Ovary (tissue), 9 donors: ENCODE measurements around the gene GRK4. TPM values are rescaled to one million over a fixed set of nuclear protein-coding genes. Genes with fewer than 3 reads are reported as not detected.

Experiments used
- DNase-seq, 5 donors: peaks; one replicate each; pipeline ENCODE4 v3.0.0-alpha.2; 2019 to 2020
- H3K27ac ChIP-seq, 2 donors: fragments of 200-600 bp; one replicate each; pipeline versions ENCODE4 v1.5.1 to v1.8.0; 2019 to 2022
- H3K27me3 ChIP-seq: fragments of 200-600 bp; one replicate; pipeline ENCODE4 v1.8.0; 2022
- H3K36me3 ChIP-seq: fragments of 200-600 bp; sonication (generic); one replicate; pipeline ENCODE4 v1.5.1; 2019
- H3K4me1 ChIP-seq: one replicate; pipeline ENCODE4 v1.8.1; 2013; ENCODE audit warnings: mild to moderate bottlenecking, moderate library complexity; ENCODE audit not compliant: insufficient read depth
- H3K4me3 ChIP-seq: fragments of 200-600 bp; sonication (generic); one replicate; pipeline ENCODE4 v1.5.1; 2017
- H3K9me3 ChIP-seq, 2 donors: fragments of 200-600 bp in 1 of 2; sonication (generic) in 1 of 2; one replicate each; pipeline versions ENCODE4 v1.5.1 to v1.8.1; 2013 to 2019; ENCODE audit warnings: mild to moderate bottlenecking in 1 of 2, moderate library complexity in 1 of 2
- CTCF ChIP-seq, 3 donors: fragments of 450-650 bp in 2 of 3; fragments of 200-600 bp in 1 of 3; IDR thresholded peaks; one replicate each; pipeline versions ENCODE4 v1.5.1 to v1.8.0; 2016 to 2022; ENCODE audit warnings: antibody characterized with exemption in 3 of 3, mild to moderate bottlenecking in 1 of 3
- EP300 ChIP-seq: sonication (generic); formaldehyde crosslinking; IDR thresholded peaks from one replicate; pipeline ENCODE4 v1.6.1; 2017; ENCODE audit warnings: antibody characterized with exemption
- POLR2A ChIP-seq: fragments of 450-650 bp; IDR thresholded peaks from one replicate; pipeline ENCODE4 v1.6.1; 2017; ENCODE audit warnings: antibody characterized with exemption, mild to moderate bottlenecking, moderate library complexity
- WGBS, 3 donors: extraction: QIAGEN DNeasy Blood & Tissue Kit in 1 of 3; methylation state at CpG; one replicate each; pipeline versions ENCODE4 v1.1.5 to v1.1.7; 2013 to 2017; 5-methylcytosine and 5-hydroxymethylcytosine counted together
- intact Hi-C, 4 donors: fragments of 100-400 bp; cut with DNase I; formaldehyde crosslinking; loops; one replicate each; pipeline versions ENCODE4 v1.11.0 to v1.15.1; 2022 to 2023
- polyA plus RNA-seq, 2 donors: library from polyadenylated mRNA; stranded (reverse); fragments of 200-250 nt in 1 of 2; fragments of 350-450 nt in 1 of 2; fragmentation: Illumina TruSeq in 1 of 2; extraction: RNeasy Lipid Tissue Mini Kit (QIAGEN cat#74804) in 1 of 2; gene quantifications; one replicate each; pipeline ENCODE4 v1.2.3, GENCODE V29; 2013 to 2014
- total RNA-seq, 7 donors: library from RNA; depleted of rRNA in 2 of 7; stranded (reverse); fragments of >200 nt in 2 of 7; fragmentation: NEBNext Ultra II Directional in 3 of 7; extraction: Animal tissue kit (Norgen Biotek cat#: 25700) in 3 of 7; gene quantifications; one replicate each; pipeline versions ENCODE4 v1.1.0 to v1.2.4, GENCODE V29; 2016 to 2023
- donor health status: DM: no; HTN: no; CAD: no; lungs with moderate emphysema.
- donor health status: DM: no; HTN: no; CAD: no.
- donor health status: Bipolar disorder and iron deficiency.
- donor health status: DM: yes; HTN: yes; CAD: no.
- donor health status: DM: no; HTN: no; CAD: no.
- donor health status: DM: yes; HTN: yes; CAD: no.

The GRK4 gene
- total and polyA plus RNA-seq, 9 donors: 3.3 to 17.6 (median 6.9) TPM

- Histone ChIP-seq H3K4me3 (no peak overlapping the region), H3K36me3 (no peaks in the 10 kb centered on the region), H3K4me1 (no peaks in the 10 kb centered on the region), H3K27me3 (no peaks in the 10 kb centered on the region), H3K27ac (no peak overlapping the region), H3K9me3 (no peaks in the 10 kb centered on the region)
- intact Hi-C loops: no loop called here
- 80 to 89% (median 89%) methylated on average over 6 of the region's 6 CpGs for WGBS, 3 donors
- no peak for DNase-seq
- TF ChIP-seq POLR2A (no peak), EP300 (no peak), CTCF (IDR thresholded peaks at IDR 0.05) (no peak)
Measured at GRCh38 chr4:3066836-3067400, 103.5 kb downstream of the GRK4 start.

GRCh38 chr4:3067473-3068001 lies 104.2 kb downstream of the GRK4 start:
- no peak for TF ChIP-seq EP300
- no peak for TF ChIP-seq POLR2A
- TF ChIP-seq CTCF (IDR thresholded peaks at IDR 0.05): no peak
- Histone ChIP-seq H3K4me1 (no peaks in the 10 kb centered on the region), H3K27ac (no peak overlapping the region), H3K9me3 (no peaks in the 10 kb centered on the region), H3K36me3 (no peaks in the 10 kb centered on the region), H3K27me3 (no peaks in the 10 kb centered on the region), H3K4me3 (no peak overlapping the region)
- 76 to 85% (median 80%) methylated on average over 6 of the region's 6 CpGs for WGBS, 3 donors
- intact Hi-C loops: no loop called here
- DNase-seq: no peak

GRCh38 chr4:3069661-3070199 lies 106.4 kb downstream of the GRK4 start:
- TF ChIP-seq EP300: no peak
- TF ChIP-seq POLR2A: no peak
- no peak for TF ChIP-seq CTCF (IDR thresholded peaks at IDR 0.05)
- 70 to 77% (median 74%) methylated on average over 16 of the region's 16 CpGs for WGBS, 3 donors
- DNase-seq: no peak
- Histone ChIP-seq H3K4me3 (no peak overlapping the region), H3K27me3 (no peaks in the 10 kb centered on the region), H3K9me3 (no peaks in the 10 kb centered on the region), H3K4me1 (no peaks in the 10 kb centered on the region), H3K36me3 (no peaks in the 10 kb centered on the region), H3K27ac (no peak overlapping the region)
- intact Hi-C loops: no loop called here

- Histone ChIP-seq H3K9me3 (no peaks in the 10 kb centered on the region), H3K4me1 (peaks cover 3% of the 10 kb centered on the region), H3K36me3 (no peaks in the 10 kb centered on the region), H3K27ac (no peak overlapping the region), H3K4me3 (no peak overlapping the region), H3K27me3 (no peaks in the 10 kb centered on the region)
- TF ChIP-seq CTCF (IDR thresholded peaks at IDR 0.05) (no peak), EP300 (no peak), POLR2A (no peak)
- intact Hi-C loops: no loop called here
- DNase-seq: no peak
- WGBS, 3 donors: 74 to 79% (median 74%) methylated on average over 3 of the region's 3 CpGs
Measured at GRCh38 chr4:3070709-3071500, 107.5 kb downstream of the GRK4 start.
